Lung microvascular endothelial cell (primary cell): Measurements from ENCODE around the gene TSPEAR. TPM values are rescaled to one million over a fixed set of nuclear protein-coding genes. Genes with fewer than 3 reads are reported as not detected.
"Not testable (repeated sequence)": the region's sequence is repeated elsewhere in the genome, so short reads cannot be mapped to it uniquely, and the experiment has no call there.

Source experiments
- DNase-seq, 2 donors: peaks; one replicate each; pipeline versions ENCODE4 v3.0.0 to v3.0.0-alpha.2; 2010; ENCODE audit warnings: low read depth in 2 of 2
- total RNA-seq: library from RNA; depleted of rRNA; stranded (reverse); fragments of >200 nt; gene quantifications from 2 replicates; pipeline ENCODE4 v1.2.1, GENCODE V29; 2014

TSPEAR gene
- total RNA-seq, 1 donor from 2014 or later: under 0.01 TPM

DNA sequence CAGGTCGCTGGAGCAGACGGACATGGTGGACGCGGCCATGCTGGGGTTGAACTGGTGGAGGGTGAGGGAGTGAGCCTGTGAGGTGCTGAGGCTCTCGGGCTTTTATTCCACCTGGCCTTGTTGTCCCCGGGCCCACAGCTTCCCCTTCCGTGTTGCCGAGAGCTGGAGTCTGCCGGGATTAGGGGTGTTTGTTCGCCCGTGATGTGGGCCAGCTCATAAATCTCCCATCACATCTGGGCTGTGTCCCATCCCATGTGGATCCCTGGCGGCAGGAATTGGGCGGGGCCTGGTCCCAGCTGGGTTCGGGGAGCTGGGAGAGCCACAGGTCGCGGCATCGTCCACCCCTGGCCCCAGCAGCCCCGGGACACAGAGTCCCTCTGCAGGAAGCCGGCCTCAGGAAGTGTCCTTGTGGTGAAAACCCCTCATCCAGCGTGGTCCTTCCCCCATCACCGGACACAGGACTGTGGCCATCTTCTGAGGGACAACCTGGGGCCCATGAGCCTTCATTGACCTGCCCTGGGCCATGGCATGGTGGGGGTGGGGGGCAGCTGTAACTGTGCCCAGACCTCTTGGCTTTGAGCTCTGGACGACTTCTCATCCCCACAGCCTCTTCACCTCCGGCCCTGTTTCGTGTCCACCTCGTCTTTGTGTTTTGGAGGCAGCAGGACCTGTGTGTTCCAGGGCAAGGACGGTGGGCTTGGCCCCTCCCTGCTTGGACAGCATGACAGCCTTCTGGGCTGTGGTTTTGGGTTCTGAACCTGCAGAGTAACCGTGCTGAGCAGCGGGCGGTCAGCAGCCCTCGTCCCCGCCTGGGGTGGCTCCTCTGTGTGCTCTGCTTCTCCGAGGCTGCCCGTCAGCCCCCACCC lies 118.7 kb downstream of the TSPEAR start, which contains the start of gene KRTAP10-6:
KRTAP10-6 (minus strand) TSS at position 60 of the 866 bp plus-strand sequence; CDS start at position 39, 21 bp downstream.
- no peak for DNase-seq

DNA sequence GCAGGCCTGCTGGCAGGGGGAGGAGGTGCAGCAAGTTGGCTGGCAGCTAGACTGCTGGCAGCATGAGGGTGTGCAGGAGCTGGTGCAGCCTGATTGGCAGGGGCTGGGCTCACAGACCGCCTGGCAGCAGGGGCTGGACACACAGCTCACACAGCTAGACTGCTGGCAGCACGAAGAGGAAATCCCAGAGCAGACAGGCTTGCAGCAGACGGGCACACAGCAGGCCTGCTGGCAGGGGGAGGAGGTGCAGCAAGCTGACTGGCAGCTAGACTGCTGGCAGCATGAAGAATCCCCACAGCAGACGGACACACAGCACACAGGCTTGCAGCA lies 119.6 kb downstream of the TSPEAR start:
- not testable (repeated sequence) for DNase-seq

DNA sequence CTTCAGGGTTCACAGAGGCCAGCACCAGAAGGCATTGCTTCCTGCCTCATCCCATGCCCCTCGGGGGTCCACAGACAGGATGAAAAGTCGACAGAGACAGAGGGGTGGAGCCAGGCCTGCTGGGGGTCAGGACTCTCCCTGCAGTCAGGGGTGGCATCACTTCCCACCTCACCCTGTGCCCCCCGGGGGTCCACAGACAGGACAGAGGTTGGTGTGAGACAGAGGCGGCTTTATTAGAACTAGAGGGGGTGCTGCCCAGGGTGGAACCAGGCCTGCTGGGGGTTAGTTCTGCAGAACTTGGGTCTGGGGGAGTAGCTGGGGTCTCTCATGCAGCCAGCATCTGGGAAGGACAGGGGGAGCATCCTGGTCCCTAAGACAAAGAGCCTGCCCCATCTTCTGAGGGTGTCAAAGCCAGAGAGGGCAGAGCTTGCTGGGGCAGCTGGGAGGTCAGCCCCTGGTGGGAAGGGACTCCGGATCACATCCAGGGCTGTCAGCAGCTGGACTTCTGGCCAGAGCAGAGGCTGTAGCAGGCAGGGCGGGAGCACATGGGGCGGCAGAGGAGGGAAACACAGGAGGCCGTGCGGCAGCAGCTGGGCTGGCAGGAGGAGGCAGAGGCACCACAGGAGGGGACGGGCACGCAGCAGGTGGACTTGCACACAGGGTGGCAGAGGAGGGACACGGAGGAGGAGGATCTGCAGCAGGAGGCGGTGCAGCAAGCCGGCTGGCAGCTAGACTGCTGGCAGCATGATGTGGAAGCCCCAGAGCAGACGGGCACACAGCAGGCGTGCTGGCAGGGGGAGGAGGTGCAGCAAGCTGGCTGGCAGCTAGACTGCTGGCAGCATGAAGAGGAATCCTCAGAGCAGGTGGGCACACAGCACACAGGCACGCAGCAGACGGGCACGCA lies 120.2 kb downstream of the TSPEAR start:
- not testable (repeated sequence) for DNase-seq

DNA sequence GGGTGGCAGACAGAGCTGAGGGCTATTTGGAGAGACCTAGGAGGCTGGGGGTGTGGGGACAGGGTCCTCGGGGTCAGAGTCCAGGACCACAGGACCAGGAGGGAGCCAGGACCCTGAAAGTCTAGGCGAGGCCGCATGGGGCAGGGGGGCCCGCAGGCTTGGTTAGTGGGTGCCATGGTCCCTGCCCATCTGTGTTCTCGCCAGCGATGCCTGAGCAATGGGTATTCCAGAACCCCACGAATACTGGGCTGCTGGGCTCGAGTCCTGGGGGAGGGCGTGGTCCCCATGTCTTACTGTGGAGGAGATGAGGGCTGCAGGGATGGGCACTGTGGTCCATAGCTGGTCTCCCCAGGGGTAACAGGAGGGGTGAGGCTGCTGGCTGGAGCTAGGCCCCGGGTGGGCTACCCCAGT lies 121.1 kb downstream of the TSPEAR start:
- DNase-seq: no peak

DNA sequence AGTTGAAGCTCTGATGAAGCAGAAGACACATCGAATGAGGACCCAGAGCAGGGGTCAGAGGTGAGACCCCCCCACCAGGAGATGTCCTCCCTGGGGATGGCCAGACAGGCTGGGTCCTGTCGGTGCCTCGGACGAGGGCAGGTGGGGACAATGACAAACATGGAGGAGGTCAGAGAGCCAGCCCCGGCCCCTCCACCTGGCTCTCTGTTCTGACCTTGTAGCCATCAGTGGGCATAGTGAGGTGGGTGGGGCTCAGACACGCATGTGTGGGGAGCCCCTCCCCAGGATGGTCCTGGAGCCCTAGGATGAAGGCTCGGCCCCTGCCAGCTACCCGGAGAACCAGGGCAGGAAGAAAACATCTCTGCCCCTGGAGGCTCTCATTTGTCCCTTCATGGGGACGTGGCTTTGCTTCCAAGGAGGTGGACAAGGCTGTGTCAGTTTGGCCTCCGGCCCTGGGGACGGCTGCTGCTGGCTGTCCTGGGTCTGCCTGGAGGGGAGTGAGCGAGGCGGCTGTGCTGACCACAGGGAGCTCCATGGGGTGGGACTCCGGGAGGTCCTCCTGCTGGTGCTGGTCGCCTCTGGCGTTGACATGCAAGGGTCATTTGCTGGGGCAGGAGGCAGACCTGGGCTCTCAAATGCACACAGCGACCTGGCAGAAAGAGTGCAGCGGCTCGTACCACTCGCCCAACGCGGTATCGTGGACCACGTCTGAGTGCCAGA lies 121.6 kb downstream of the TSPEAR start:
- DNase-seq: no peak

DNA sequence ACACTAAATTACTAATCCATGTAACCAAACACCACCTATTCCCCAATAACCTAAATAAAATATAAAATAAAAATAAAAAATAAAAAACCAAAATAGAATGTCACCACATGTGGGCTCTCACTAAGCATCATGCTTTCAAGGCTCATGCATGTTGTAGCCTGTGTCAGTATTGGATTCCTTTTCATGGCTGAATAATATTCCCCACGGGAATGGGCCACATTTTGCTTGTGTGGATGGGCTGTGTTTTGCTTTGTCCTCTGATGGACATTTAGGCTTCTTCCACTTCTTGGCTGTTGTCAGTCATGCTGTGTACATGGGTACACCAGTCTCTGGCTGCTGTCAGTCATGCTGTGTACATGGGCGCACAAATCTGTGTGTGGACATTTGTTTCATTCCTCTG lies 122.3 kb downstream of the TSPEAR start:
- no peak for DNase-seq

DNA sequence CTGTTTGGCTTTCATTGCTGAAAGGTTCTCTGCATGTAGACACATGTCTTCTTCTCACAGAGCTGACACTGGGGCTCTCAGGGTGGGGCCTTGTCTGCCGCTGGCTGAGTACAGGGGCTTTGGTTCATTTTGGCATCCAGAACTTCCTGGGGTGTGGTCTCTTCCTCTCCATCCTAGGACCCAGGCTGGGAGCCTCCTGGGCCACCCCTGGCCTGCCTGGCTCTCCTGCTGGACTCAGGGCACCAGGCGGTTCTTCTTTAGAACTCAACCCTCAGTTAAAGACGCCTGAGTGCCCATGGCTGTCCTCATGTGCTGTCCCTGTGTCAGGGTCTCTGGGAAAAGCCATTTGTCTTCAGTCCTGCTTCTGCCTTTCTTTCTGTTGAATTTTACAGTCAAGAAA lies 125.5 kb downstream of the TSPEAR start:
- no peak for DNase-seq

DNA sequence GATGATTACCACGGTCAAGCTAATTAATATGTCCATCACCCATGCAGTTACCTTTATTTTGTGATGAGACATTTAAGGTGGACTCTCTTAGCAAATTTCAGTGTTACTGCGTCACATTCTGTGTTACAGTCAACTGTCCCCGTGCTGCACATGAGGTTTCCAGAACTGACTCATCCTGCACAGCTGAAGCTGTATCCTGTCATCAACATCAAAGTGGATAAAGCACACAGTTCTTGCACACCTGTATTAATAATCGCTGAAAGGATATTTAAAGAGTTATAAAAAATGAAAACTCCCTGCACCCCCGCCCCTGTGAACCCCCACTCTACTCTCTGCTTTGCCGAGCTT lies 127.6 kb downstream of the TSPEAR start:
- DNase-seq: no peak

DNA sequence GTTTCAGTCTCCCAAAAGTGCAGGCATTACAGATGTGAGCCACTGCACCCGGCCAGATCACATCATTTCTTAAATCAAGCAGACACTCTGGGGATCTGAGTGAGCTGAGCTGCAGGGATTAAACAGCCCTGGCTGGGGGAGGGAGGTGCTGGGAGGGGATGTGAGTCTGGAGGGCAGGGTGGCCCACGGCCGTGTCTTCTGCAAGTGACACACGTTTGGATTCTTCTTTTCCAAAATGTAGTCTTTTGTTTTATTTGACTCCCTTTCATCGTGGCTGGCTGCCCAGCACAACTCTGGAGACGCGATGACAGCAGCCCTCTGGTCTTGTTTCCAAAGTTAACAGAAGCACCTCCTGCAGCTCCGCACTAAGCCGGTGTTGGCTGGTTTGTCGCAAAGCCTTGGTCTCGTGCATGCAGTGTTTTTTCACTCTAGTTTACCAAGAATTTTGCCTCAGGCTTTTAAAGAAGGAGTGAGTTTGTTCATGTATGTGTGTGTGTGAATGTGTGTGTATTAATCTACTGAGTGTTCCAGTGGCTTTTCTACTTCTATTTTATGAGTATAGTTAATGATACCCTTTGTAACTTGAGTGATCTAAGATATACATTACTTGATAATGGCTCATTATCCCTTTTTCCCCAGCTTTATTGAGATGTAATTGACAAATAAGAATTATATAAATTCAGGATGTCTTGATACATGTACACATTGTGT lies 128.1 kb downstream of the TSPEAR start:
- no peak for DNase-seq

DNA sequence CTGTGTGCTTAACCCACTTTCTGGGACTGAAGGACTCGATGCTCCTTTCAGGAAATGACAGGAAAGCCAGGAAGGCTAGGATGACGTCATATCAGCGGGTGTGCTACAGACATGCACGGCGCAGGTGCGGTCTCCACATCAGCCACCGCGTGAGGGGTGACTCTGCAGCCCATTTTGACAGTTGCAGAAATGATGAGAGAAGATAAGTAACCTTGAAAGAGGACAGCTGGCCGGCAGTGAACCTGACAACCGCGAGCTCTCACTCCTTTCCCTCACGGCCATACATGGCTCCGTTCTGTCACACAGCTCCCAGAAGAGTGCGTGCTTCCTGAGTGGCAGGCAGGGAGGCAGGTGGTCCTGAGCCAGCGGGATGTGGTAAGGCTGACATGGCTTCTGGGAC lies 129.3 kb downstream of the TSPEAR start:
- DNase-seq: no peak

DNA sequence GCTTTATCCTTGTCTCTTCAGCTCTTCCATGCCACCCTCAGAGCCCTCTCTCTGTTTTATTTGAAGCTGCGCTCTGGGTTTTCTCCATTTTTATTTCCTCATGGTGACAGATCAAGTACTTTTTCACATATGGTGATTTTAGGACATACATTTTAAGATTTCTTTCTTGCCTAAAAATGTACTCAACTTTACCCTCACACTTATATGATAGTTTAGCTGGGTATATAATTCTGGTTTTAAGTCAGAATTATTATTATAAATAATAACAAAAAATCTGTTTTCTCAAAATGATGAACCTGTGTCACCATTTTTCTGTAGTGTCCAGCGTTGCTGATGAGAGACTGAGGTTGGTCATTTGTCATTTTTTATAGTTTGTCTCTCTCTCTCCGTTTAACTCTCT lies 130.2 kb downstream of the TSPEAR start:
- no peak for DNase-seq

DNA sequence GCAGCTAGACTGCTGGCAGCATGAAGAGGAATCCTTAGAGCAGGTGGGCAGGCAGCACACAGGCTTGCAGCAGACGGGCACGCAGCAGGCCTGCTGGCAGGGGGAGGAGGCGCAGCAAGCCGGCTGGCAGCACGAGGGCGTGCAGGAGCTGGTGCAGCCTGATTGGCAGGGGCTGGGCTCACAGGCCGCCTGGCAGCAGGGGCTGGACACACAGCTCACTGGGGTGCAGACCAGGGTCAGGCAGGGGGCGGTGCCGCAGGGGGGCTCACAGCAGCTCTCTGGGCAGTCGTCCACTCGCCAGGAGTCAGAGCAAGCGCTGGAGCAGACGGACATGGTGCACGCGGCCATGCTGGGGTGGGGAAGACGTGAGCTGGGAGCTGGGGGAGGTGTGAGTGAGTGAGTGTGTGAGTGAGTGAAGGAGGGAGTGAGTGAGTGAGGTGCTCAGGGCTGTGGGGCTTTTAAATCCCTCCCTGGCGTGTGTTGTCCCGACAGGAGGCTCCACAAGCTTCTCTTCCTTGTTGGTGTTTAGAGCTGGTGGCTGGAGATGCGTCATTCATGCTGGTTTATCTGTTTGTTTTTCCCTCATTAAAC lies 131.0 kb downstream of the TSPEAR start, which contains the start of gene KRTAP10-5:
KRTAP10-5 (minus strand) TSS at position 374 of the 591 bp plus-strand sequence; CDS start at position 348, 26 bp downstream.
- DNase-seq: not testable (repeated sequence)

DNA sequence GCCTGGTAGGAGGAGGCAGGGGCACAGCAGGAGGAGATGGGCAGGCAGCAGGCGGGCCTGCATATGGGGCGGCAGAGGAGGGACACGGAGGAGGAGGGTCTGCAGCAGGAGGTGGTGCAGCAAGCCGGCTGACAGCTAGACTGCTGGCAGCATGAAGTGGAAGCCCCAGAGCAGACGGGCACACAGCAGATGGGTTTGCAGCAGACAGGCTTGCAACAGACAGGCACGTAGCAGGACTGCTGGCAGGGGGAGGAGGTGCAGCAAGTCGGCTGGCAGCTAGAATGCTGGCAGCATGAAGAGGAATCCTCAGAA lies 131.6 kb downstream of the TSPEAR start:
- no peak for DNase-seq

DNA sequence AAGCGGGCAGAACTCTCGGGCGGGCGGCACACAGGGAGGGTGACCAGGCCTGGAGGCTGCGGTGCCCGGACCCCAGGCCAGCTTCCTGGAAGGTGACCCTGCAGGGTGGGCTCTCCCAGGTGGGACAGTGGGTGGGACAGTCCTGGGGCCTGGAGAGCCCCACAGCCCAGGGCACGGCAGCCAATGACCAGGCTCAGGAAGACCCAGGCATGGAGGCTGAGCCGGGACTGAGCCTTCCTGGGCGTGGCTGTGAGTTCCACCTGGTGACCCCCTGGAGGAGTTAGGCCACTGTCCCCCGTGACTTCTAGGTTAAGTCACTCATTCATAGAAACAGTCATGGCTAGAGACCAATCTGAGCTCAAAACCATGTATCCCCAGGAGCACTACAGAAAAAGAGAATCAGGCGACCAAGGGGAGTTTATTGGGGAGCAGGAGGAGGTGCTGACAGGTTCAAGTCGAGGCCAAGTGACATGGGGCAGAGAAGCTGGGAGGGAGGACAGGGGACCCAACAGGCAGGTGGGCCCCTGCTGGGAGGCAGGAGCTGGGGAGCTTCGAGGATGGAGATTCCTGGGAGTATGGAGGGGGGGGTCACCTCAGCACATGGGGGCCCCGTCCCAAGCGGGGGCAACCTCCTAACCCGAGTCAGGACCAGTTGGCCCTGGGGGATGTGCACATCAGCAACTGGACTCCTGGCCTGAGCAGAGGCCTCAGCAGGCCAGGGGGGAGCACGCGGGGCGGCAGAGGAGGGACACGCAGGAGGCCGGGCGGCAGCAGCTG lies 132.1 kb downstream of the TSPEAR start:
- DNase-seq: no peak

DNA sequence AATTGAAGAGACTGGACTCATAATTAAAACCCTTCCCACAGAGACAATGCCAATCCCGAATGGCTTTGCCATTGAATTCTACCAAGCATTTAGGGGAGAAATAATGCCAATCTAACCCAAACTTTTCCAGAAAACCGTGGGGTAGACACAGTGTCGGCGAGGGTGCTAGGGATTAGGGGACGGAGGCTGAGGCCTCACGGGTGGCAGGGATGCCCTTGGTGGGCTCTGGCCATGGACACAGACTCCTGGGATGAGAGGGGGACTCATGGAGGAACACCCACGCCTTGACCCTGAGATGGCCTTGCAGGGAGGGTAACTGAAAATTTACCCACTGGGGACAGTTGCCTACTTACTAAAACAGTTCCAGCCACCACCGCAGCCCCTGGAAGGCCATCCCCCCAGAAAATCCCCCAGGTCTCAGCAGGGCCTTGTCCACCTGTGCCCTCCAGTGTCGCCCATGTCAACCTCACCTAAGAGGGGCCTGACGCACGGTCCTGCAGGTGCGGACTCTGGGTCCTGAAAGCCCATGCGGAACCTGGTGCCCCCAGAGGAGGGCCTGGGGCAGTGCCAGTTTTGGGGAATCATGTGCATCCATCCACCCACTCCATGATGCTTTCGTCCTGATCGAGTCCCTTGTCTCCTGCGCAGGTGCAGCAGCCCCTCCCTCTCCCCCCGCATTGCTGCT lies 132.9 kb downstream of the TSPEAR start:
- no peak for DNase-seq

DNA sequence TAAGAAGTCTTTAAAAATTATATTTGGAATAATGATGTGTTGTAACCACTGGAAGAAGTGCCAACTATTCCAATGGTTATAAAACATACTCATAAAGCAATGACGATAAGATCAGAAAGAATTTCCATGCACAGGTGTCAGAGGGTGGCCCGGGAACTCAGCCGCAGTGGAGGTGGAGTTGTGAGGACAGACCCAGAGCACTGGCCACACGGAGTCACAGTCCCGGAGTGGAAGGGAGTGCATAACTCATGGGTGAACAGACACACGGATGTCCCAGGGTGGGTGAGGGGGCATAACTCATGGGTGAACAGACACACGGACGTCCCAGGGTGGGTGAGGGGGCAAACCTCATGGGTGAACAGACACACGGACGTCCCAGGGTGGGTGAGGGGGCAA lies 135.3 kb downstream of the TSPEAR start:
- DNase-seq: no peak

DNA sequence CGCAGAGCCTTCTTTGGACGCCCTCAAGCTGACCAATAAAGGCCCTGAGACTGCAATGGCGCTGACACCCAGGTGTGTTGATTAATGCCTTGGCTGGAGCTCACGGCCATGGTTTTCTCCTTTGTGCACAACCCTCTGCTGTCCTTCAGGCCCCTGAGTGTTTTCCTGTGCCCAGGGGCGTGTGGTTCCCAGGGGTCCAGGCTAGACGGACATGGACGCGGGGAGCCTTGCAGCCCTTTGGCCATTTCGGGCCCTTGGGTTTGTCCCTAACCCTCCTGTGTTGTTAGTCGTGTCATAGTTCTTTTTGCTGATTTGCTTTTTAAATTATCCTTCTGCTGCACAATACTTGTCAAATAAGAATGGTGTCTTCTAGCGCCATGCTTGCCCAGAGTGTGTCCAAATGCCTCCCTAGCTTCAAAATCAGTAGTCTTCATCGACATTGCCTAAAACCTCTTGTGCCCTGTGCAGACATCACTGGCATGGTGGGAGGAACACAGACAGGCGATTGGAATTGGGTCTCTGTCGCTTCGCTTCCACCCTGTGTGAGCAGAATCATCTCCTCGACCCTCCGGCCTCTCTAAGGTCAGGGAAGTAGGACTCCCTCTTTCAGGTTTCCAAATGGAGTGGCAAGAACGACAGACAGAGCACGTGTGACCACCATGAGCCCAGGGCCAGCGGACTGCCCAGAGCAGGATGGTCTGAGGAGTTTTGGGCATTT lies 135.9 kb downstream of the TSPEAR start:
- DNase-seq: no peak

DNA sequence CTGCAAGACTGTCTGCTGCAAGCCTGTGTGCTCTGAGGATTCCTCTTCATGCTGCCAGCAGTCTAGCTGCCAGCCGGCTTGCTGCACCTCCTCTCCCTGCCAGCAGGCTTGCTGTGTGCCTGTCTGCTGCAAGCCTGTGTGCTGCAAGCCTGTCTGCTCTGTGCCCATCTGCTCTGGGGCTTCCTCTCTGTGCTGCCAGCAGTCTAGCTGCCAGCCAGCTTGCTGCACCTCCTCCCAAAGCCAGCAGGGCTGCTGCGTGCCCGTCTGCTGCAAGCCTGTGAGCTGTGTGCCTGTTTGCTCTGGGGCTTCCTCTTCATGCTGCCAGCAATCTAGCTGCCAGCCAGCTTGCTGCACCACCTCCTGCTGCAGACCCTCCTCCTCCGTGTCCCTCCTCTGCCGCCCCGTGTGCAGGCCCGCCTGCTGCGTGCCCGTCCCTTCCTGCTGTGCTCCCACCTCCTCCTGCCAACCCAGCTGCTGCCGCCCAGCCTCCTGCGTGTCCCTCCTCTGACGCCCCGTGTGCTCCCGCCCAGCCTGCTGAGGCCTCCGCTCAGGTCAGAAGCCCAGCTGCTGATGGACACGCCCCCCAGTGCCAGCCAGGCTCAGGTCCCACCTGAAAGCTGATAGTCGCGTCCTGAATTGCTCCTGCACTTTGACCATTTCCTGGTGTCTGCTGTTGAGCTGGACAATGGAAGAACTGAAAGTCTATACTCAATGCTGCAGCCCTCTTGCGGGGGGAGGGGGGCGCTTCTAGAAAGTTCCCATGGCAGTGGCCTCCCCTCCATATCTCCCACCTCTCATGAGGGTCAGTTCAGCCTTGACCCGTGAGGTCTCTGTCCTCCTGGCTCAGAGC lies 136.7 kb downstream of the TSPEAR start:
- no peak for DNase-seq
